ENCODE results near the gene CEP170B. TPM values are rescaled to one million over a fixed set of nuclear protein-coding genes. Genes with fewer than 3 reads are reported as not detected.

The CEP170B gene
- total and polyA plus RNA-seq, 2 of the 8 experiments (the other 6 are each of a cell fraction or from before 2014, with no cell fraction given), result 9.1 to 33.8 TPM

DNA sequence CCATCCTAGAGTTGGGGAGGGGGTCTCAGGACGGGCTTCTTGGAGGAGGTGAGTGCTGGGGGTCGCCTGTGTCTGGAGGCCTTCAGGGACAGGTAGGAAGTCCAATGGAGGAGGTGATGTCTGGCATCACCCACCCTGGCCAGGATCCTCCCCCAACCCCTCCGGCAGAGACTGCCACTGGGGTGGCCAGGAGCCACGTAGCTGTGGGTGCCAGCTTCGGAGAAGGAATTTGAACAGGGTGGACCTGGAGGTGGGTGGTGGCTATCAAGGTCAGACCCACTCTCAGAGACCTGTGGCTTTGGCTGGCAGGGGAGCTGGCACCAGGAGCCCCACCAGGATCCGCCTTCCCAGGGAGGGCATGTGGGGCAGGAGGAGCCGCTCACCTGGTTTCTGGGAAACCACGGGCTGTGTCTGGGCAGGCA, 9.1 kb downstream of the CEP170B start:
- H3K79me2 ChIP-seq (ENCODE audit: control insufficient read depth in 1 of 2, insufficient read depth in 2 of 2, low read length in 2 of 2), result peaks cover 0 to 13% of the 10 kb centered on the region in 2 experiments; a peak in 1 of 4 replicates
- no peak for DNase-seq (ENCODE audit: low read depth in 1 of 2, low spot score in 2 of 2)
- CTCF ChIA-PET (ENCODE audit: partially characterized antibody), result interaction anchor here (0.9 to 5.7 kb wide), 5 partner anchors 10 to 105 kb away, joined by 3 to 38 read pairs (median 8); no protein-coding TSS in a partner anchor
- TF ChIP-seq, protein P1, sequence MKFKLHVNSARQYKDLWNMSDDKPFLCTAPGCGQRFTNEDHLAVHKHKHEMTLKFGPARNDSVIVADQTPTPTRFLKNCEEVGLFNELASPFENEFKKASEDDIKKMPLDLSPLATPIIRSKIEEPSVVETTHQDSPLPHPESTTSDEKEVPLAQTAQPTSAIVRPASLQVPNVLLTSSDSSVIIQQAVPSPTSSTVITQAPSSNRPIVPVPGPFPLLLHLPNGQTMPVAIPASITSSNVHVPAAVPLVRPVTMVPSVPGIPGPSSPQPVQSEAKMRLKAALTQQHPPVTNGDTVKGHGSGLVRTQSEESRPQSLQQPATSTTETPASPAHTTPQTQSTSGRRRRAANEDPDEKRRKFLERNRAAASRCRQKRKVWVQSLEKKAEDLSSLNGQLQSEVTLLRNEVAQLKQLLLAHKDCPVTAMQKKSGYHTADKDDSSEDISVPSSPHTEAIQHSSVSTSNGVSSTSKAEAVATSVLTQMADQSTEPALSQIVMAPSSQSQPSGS (IDR thresholded peaks at IDR 0.05; ENCODE audit: low read length), result no peak
- TF ChIP-seq MAFK (IDR thresholded peaks at IDR 0.05; ENCODE audit: low read depth, low read length), result no peak
- no peak for TF ChIP-seq KDM4A (IDR thresholded peaks at IDR 0.05; ENCODE audit: low read depth, low read length, severe bottlenecking)
- TF ChIP-seq POLR2AphosphoS5 (IDR thresholded peaks at IDR 0.05; ENCODE audit: low read depth, low read length), result no peak
- TF ChIP-seq RFX5 (IDR thresholded peaks at IDR 0.05; ENCODE audit: borderline replicate concordance, low read depth, low read length), result no peak
- TF ChIP-seq CTCF (IDR thresholded peaks at IDR 0.05; ENCODE audit: control extremely low read depth in 1 of 3, insufficient read depth in 1 of 3, low read depth in 1 of 3, low read length in 3 of 3), result no peak
- no peak for TF ChIP-seq TEAD4 (IDR thresholded peaks at IDR 0.05; ENCODE audit: low read depth, low read length)
- TF ChIP-seq KDM5A (IDR thresholded peaks at IDR 0.05; ENCODE audit: low read length), result no peak
- no peak for TF ChIP-seq SIN3A (conservative IDR thresholded peaks at IDR 0.05 in 1 of 2, IDR thresholded peaks at IDR 0.05 in 1 of 2; ENCODE audit: low read depth in 1 of 2, low read length in 2 of 2)

More for the DNA sequence above, 9.1 kb downstream of the CEP170B start:
- Histone ChIP-seq H2BK20ac (ENCODE audit: low read length) (no peak overlapping the region), H3K79me1 (ENCODE audit: low read depth, low read length) (peaks cover 19% of the 10 kb centered on the region), H3K36me3 (ENCODE audit: control insufficient read depth in 2 of 4, insufficient read depth in 4 of 4, low read length in 3 of 4) (no peaks in the 10 kb centered on the region), H4K5ac (ENCODE audit: insufficient read length, low read depth, low read length) (no peak overlapping the region), H4K20me1 (replicated peaks in 1 of 2; ENCODE audit: control insufficient read depth in 1 of 2, insufficient read depth in 2 of 2, low read length in 2 of 2) (peaks cover 18 to 36% of the 10 kb centered on the region in 2 experiments), H3K4me1 (replicated peaks in 1 of 4; ENCODE audit: control insufficient read depth in 3 of 4, insufficient read depth in 4 of 4, low read length in 3 of 4) (peaks cover 0 to 25% (median 17%) of the 10 kb centered on the region in 4 experiments; a peak in 6 of 7 replicates), H3K14ac (ENCODE audit: insufficient read length) (no peak overlapping the region), H3K27me3 (replicated peaks in 1 of 4; ENCODE audit: control insufficient read depth in 3 of 4, extremely low read depth in 1 of 4, insufficient read depth in 3 of 4, low read length in 3 of 4) (no peaks in the 10 kb centered on the region), H3K23me2 (ENCODE audit: low read depth, low read length) (peaks cover 6% of the 10 kb centered on the region; the same call in 1 of the 2 replicates), H2BK120ac (replicated peaks; ENCODE audit: low read depth, low read length) (no peak overlapping the region), H2BK5ac (ENCODE audit: low read depth, low read length) (no peak overlapping the region), H3K18ac (ENCODE audit: extremely low read depth, low read length) (no peak overlapping the region), H3K27ac (ENCODE audit: low read depth, low read length) (no peak overlapping the region), H3K4ac (replicated peaks; ENCODE audit: insufficient read length, low read depth, low read length) (no peak overlapping the region), H2AK5ac (ENCODE audit: low read depth, low read length) (no peak overlapping the region), H3K23ac (ENCODE audit: insufficient read length) (no peak overlapping the region), H2AFZ (ENCODE audit: low read length) (no peak overlapping the region), H4K8ac (ENCODE audit: extremely low read depth, insufficient read depth, low read length) (no peak overlapping the region), H3K9me3 (ENCODE audit: insufficient read depth in 2 of 2, low read depth in 1 of 2, low read length in 1 of 2) (no peaks in the 10 kb centered on the region), H3K9ac (replicated peaks in 1 of 4; ENCODE audit: extremely low read depth in 1 of 4, low read depth in 3 of 4, low read length in 3 of 4) (no peak overlapping the region), H4K91ac (replicated peaks; ENCODE audit: insufficient read length, low read length) (no peak overlapping the region), H3K4me2 (ENCODE audit: insufficient read depth in 1 of 2, low read depth in 2 of 2, low read length in 2 of 2) (no peak overlapping the region), H3K4me3 (ENCODE audit: extremely low read depth in 1 of 4, insufficient read depth in 2 of 4, low read depth in 3 of 4, low read length in 4 of 4) (no peak overlapping the region), H2BK15ac (ENCODE audit: low read length) (no peak overlapping the region), H3K56ac (replicated peaks; ENCODE audit: insufficient read length, low read depth, low read length) (no peak overlapping the region), H2BK12ac (ENCODE audit: low read depth, low read length) (no peak overlapping the region)
- POLR2A ChIA-PET (ENCODE audit: partially characterized antibody), result interaction anchor here (1.3 to 3.6 kb wide), 5 partner anchors 8 to 20 kb away, joined by 3 to 16 read pairs (median 4); partner anchors contain the start of gene CEP170B
- WGBS, 2 experiments (ENCODE audit: extremely low coverage in 1 of 2, insufficient coverage in 1 of 2, insufficient read length in 1 of 2, insufficient replicate concordance in 2 of 2, low coverage in 1 of 2, low lambda C conversion rate in 2 of 2, missing lambda C conversion rate in 1 of 2), result 79% methylated on average over 8 of the region's 8 CpGs; no CpG with 5 or more reads in 1 of the 2 experiments
- no peak for FAIRE-seq

Data from H1 (cell line).